ENCODE data around the gene KCNT1.
"Not testable (repeated sequence)": the region's sequence is repeated elsewhere in the genome, so short reads cannot be mapped to it uniquely, and the experiment has no call there.

KCNT1 gene

DNA sequence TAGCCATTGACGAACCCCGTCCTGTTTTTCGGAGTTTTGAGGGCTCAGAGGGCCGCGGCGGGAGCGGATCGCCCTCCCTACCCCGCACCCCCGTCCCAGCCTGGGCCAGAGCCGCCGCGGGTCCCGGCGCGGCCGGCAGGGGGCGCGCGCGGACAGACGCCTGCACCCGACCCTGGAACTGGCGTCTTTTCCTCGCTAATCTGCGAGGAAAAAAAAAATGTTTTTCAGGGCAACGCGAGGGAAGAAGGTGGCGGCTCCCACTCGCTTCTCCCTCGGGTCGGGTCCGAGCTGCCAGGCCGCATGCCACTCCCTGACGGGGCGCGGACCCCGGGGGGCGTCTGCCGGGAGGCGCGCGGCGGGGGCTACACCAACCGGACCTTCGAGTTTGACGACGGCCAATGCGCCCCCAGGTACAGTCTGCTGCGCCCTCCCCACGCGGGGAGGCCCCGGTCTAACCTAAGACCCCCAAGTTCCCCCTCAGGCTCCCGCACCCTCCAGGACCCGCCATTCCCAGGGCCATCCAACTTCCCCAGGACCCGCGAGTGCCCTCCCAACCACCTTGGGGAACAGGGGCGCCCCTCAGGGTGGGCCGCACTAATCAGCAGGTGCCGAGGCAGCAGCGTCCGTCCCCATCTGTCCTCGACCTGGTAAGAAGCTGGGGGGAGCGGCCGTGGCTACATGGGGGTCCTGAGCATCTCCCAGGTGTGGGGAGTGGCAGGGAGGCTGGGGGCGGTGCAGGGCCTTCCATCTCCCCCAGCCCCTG lies at the start of gene KCNT1:
Gene KCNT1 (plus strand): TSS at position 227 of the 763 bp plus-strand sequence. CDS start 74 bp downstream, at position 301.
- DNase-seq (ENCODE audit: low read depth in 3 of 3): peak; percentile 7 to 57 (median 39)

DNA sequence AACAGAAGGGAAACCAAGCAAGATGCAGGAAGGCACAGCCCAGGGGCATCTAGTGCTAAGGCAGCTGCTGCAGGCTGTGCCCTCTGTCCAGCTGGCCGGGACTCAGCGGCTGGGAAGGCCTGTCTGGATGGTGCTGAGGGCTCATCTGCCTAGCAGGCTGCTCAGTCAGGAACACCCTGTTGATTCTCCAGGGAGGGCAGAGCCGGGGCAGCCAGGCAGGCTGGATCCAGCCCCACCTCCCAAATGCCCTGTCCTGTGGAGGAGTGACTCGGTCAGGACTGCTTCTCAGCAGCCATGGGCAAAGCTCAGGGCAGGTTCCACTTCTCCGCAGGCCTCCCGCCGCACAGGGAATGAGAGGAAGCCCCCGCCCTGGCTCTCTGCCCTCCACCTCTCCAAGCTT lies 46.7 kb upstream of the KCNT1 start:
- DNase-seq (ENCODE audit: low read depth in 3 of 3): no peak

DNA sequence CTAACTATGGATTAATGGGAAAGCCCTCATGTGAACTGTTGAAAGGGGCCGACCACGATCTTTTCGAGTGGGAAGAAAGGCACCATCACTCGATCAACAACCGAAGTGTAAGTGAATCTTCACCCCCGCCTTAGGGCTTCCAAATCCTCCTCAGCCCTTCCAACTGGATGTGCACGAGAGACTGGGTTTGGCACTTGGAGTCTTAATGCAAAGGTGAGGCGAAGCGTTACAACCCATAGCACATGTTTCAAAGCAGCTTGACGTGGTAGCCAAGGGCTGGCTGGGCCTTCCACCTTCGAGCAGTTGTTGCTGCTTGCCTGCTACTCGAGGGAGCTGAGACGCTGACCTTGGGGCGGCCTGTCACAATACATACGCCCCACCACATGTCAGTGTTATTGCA lies 44.6 kb upstream of the KCNT1 start:
- no peak for DNase-seq (ENCODE audit: low read depth in 3 of 3)

DNA sequence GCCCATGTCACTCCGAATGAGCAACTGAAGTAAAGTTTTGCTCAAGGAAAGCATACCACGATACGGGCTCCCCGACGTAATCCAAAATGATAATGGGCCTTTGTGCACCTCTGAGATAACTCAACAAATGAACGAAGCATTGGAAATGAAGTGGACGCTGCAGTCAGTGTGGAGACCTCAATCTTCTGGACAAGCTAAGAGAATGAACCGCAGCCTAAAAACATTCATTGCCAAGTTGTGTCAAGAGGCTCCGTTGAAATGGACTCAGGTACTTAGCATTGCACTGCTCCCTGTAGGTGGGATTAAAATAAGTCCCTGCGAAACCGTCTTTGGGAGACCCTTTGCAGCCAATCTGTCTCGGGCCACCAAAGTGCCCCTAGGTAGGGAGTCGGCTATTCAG lies 42.7 kb upstream of the KCNT1 start:
- no peak for DNase-seq (ENCODE audit: low read depth in 3 of 3)

DNA sequence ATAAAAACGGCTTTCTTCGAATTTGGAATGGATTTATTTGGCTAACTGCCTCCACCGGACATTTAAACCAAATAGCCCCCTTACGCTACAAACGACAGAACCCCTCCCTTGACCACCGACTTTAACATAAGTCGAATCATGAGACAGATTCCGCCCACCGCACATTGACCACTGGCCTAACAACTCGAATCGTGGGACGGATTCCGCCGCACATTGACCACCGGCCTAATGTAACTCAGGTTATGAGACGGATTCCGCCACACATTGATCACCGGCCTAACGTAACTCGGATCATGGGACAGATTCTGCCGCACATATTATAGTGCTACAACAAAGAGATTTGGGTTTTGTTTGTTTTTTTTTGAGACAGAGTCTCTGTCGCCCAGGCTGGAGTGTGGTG lies 41.6 kb upstream of the KCNT1 start:
- no peak for DNase-seq (ENCODE audit: low read depth in 3 of 3)

DNA sequence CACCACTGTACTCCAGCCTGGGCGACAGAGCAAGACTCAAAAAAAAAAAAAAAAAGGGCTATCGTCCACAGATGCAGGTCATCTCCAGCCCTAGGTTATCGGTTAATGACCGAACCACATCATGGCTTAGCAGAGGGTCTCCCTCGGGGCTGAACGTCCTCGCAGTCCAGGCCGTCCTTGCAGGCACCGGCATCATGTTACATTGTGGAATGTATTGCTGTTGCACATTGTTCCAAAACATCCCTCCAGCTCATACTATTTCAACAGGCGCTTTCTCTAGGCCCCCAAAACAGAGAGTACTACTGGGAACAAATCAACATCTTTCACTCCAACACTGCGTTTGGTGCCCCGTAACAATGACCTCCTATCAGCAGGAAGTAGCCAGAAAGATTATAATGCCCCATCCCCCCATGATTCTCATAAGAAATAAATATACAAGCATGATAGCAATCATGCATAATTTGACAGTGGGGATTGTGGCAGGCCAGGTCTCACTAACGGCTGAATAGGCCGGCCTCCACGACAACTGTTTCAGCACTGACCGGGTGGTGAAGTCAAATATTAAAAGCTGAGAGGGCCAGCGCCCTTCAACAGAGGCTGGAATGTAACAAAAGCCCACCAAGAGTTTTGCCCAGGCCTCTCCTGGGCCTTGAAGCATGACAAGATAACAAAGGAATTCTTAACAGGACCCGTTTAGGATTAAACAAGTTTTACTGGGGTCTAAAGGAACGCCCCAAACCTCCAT lies 40.0 kb upstream of the KCNT1 start:
- DNase-seq (ENCODE audit: low read depth in 3 of 3): no peak

DNA sequence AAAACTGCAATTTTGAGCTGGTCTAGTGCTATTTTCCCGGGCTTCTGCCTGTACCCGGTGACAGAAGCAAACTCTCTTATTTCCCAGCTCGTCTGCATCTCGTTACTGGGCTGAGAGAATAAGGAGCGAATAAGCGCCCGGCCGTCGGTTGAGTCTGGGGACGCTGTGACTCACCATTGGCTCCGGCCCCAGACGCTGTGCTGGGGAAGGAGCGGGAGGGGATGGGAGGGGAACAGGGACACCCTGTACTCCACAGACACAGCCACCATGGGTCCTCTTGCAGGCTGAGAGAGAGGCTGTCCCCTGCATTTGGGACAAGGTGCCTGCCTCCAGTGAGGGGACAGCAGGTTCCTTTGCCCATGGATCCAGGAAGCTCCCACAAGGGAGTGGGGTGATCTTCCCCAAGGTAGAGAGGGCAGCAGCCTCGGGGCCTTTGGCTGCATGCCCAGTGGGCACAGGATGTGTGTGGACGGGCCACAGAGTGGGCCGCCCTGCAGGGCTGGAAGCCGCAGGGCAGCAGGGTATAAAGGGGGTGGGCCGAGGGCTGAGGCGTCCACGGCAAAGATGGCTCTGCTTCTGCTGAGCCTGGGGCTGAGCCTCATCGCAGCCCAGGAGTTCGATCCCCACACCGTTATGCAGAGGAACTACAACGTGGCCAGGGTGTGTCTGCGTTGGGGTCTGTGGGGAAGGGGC lies 39.1 kb upstream of the KCNT1 start, which contains the start of gene LCN9:
Gene LCN9 (plus strand): TSS at position 552 of the 693 bp plus-strand sequence. CDS start 13 bp downstream, at position 565.
- no peak for DNase-seq (ENCODE audit: low read depth in 3 of 3)

DNA sequence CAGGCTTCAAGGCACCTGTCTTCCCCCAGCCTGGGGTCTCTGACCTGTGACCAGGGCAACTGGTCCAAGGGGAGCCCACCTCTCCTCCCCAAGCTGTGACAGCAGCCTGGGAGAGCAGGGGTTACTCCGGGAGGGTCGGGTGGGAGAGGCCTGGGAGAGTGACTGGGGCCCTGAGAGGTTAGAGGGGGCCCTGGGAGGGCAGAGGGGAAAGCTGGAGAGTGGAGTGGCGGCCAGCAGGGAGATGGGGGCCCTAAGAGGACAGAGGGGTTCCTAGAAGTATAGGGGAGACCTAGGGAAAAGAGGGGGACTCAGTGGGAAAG lies 38.6 kb upstream of the KCNT1 start:
- DNase-seq (ENCODE audit: low read depth in 3 of 3): no peak

DNA sequence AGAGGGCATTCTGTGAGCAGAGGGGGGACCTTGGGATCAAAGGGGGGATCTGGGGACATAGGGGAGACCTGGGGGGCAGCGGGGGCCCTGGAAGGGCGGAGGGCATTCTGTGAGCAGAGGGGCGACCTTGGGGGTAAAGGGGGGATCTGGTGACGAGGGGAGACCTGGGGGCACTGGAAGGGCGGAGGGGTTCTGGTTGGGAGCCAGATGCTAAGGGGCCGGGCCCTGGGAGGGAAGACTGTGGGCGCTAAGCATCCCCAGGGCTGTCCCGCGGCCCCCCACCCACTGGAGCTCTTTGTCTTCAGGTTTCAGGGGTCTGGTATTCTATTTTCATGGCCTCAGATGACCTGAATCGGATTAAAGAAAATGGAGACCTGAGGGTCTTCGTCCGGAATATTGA lies 38.1 kb upstream of the KCNT1 start:
- DNase-seq (ENCODE audit: low read depth in 3 of 3): no peak

DNA sequence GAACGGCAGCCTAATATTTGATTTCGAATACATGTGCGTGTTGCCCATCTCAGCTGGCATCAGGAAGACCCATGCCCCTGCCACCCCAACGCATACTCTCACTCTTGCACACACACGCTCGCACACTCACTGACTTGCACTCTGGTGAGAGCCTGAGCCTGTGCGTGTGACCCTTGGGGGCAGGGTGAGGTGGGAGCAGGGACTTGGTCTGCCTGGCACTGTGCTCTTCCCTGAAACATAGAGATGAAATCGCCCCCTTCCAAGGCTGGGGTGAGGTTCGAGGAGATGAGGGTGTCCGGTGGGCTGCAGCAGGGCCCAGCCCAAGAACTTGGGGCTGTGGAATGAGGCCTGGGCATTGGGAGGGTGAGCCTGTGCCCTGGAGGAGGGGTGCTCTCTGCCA lies 37.7 kb upstream of the KCNT1 start:
- no peak for DNase-seq (ENCODE audit: low read depth in 3 of 3)

DNA sequence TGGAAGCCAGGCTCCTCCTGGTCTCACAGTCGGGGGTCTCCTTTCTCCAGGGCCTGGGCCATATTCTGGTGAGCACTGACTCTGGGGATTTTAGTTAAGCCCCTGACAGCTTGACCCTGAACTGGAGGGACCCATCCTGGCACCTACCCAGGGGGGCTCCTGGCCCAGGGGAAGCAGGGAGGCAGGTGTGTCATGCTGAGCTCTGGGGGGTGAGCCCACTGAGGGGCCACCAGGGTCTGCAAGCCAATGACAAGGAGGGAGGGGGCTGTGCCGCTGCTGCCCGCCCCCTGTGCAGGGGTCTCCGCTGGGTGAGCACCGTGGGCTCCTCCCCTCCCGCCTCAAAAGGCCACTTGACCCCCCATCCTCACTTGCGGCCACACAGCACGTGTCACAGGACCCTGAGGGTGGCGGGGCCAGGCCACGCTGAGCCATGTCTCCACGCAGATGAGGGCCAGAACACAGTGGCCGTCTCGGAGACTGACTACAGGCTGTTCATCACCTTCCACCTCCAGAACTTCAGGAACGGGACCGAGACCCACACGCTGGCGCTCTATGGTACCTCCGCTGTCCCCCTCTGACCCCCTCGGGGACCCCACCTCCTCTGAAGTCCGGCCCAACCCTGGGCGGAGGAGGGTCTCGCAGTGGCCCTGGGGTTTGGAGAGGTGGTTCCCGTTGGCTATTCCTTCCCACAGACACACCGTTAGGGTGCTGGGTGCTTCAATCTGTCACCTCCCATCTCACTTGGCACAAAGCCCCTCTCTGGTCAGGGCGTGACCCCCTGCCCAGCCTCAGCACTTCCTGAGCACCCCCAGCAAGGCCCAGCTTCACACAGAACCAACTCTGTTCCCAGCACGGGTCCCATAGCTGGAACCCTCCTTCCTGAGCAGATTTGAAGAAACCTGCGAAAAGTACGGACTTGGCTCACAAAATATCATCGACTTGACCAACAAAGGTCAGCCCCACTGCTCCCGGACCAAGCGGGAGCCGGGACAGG lies 36.9 kb upstream of the KCNT1 start:
- no peak for DNase-seq (ENCODE audit: low read depth in 3 of 3)

DNA sequence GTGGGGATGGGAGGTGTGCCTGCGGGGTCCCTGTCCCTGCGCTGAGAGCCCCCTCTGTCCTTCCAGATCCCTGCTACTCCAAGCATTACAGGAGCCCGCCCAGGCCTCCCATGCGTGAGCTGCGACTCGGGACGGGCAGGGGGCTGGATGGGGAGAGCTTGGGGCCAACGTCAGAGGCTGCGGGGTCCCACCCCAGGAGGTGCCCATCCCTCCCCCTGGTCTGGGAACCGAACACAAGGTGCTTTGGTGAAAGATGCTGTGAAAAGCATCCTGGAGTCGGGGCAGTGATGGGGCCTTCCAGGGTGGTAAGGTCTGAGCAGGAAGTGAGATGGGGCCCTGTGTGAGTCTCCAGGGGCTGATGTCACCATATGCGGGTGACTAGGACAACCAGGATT lies 36.2 kb upstream of the KCNT1 start:
- no peak for DNase-seq (ENCODE audit: low read depth in 3 of 3)

DNA sequence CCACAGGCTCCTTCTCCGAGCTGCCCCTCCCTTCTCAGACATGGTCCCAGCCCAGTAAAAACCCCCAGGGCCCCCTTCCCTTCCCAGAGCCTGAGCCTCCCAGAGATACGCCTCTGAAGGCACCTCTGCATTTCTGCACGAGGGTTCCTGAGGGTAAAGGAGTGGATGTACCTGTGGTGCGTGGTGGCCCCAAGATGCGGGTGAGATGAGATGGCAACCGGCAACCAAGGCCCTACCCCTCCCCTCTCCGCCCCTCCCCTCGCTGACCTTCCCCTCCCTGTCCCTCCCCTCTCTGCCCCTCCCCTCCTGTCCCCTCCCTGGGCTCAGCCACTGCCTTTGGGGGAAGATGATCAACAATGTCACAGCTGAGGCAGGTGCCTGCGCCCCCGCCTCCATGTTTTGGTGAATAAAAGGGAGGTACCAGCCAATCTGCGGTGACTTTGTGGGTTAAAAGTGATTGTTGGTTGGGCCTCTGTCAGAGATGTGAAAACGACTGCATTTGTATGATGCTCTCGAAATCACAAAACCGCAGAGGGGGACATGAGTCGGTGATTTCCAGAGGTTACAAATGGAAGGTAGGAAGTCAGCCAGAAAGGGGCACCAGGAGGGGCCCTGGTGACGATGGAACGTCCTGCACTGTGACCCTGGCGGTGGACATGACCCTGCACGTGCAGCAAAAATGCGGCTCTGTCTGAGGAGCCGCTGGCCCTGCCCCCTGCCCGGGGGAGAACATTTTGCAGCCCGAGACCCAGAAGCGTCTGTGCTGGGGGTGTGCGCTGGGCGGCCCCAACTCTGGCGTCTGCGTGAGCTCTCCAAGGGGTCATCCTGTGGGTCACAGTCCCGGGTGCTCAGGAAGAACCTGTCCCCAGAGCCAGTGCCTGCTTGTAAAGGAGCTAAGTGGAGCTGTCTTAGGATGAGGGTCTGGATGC lies 35.2 kb upstream of the KCNT1 start:
- no peak for DNase-seq (ENCODE audit: low read depth in 3 of 3)

DNA sequence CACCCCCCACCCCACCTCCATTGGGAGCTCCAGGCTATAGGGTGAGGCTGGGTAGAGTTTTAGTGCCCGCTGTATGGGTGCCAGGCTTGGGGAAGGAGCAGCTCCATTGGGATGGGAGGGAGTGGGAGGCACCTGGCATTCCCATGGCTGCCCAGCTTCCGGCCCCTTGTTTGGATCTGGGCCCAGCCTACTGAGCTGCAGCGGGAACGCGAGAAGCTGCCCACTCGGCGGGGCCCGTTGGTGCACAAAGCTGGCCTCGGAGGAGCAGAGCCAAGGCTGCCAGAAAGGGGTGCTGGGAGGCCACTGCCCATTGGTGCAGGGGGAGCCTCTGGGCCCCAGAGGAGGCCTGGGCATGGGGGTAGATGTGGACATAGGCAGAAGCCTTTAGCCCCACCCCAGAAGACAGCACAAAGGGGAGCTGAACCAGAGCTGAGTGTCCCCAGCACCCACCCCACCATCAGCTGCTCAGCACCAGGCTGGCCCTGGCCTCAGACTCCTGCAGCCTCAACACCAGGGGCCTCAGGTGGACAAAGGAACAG lies 34.5 kb upstream of the KCNT1 start:
- no peak for DNase-seq (ENCODE audit: low read depth in 3 of 3)

DNA sequence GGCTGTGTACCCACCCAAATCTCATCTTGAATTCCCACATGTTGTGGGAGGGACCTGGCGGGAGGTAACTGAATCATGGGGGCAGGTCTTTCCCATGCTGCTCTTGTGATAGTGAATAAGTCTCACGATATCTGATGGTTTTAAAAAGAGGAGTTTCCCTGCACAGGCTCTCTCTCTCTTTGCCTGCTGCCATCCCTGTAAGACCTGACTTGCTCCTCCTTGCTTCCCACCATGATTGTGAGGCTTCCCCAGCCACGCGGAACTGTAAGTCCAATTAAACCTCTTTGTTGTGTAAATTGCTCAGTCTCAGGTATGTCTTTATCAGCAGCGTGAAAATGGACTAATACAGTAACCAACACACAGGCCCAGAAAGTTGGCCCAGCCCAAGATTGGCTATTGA lies 33.0 kb upstream of the KCNT1 start:
- DNase-seq (ENCODE audit: low read depth in 3 of 3): not testable (repeated sequence)

DNA sequence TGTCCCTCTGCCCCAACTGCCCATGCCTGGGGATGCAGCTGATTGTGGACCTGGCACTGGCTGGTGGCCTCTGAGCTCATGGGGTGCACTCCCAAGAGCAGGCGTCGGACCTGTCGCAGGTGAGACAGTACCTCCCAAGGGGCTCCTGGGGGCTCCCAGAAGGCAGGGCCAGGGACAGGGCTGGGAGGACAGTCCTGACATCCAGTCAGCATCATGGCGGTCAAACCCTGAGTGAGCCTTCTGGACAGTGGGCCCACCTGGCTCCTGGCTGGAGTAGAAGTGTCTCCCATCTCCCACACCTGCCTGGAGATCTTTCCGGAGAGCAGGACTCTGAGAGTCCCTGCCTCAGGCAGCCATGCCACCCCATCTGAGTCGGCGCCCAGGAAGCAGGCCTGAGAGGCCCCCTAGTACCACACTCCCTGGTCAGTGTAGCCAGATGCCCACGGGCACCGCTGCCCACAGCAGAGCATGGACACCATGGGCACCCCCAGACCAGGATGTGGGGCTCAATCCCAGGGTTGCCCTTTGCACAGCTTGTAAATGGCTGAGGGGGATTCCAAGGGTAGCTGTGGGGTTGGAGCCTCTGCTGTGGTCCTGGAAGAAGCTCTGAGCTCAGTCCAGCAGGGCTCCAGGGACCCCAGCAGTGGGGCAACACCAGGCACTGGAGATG lies 32.2 kb upstream of the KCNT1 start:
- DNase-seq (ENCODE audit: low read depth in 3 of 3): no peak

DNA sequence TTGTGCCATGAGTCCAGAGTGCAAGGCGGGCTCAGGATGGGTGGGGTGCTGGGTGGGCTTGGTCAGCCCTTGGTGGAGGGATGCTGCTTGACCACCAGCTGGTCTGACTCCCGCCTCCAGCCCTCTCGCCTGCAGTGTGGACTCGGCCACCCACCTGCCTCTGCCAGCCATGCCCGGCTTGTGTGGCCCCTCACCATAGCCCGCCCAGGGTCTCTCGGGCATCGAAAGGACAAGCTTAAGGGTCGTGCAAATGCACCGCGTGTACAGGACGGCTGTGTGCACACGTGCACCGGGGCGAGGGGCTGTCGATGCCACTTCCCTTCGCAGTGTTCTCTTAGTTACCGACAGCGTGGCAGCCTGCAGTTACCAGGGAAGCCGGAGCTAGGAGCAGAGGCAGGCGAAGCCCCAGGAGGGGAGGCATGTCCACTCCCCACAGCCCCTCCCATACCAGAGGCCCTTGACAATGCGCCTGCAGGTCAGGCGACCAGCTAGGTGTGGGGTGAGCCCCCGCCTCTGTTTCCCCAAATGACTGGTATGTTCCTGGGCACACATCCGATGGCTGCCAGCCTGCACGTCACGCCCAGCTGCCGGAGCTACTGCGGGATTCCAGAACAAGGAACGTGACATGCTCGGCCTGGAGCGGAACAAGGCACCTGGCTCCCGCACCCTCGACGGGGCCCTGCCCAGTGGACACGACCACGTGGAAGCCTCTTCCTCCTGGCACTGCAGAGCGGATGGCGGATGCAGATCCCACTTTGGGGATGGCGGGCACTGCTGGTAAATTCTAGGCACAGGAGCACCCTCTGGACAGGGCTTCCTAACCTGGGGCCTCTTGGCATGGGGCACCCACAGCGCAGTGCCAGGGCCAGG lies 31.0 kb upstream of the KCNT1 start:
- DNase-seq (ENCODE audit: low read depth in 3 of 3): no peak

DNA sequence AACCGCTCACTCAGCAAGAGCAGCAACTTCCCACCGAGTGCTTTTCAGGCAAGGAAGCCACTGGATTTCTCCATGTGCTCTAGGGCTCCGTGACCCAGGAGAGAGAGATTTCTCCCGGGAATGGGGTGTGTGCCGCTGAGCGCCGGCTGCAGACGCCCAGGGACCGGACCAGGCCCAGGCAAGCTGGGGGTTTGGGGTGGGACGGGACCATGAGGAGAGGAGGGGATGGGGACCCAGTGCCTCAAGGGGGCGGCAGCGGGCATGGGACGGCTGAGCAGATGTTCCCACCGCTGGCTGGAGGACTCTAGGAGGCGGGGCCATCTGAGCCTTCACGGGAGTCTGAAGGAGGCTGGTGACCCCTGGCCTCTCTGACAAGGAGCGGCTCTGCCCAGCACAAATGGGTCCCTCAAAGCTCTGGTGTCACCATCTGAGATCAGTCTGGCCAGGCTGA lies 30.4 kb upstream of the KCNT1 start:
- DNase-seq (ENCODE audit: low read depth in 3 of 3): no peak

Measured in stimulated activated CD4-positive, alpha-beta T cell treated with anti-CD3 and anti-CD28 coated beads, TNF-alpha, amount 100 ng/mL, for 24 hours (primary cell).